Gastroesophageal sphincter (tissue), 4 donors: ENCODE measurements around the gene C5orf58. TPM values are rescaled to one million over a fixed set of nuclear protein-coding genes. Genes with fewer than 3 reads are reported as not detected.
A peak's percentile ranks its signal among the peaks of the same experiment; 100 is the strongest.

ENCODE experiments used
- ATAC-seq: fragments of 150-250 bp; one replicate; pipeline ENCODE4 v1.9.1; 2016; ENCODE audit warnings: mild to moderate bottlenecking, moderate library complexity
- H3K27ac ChIP-seq, 4 donors: fragments of 200-600 bp; sonication (generic) in 3 of 4; 1 replicate in 3 of 4; 2 replicates in 1 of 4; pipeline ENCODE4 v1.5.1; 2016 to 2019
- H3K27me3 ChIP-seq: fragments of 200-600 bp; sonication (generic); one replicate; pipeline ENCODE4 v1.5.1; 2019
- H3K36me3 ChIP-seq, 2 donors: fragments of 200-600 bp; sonication (generic); one replicate each; pipeline ENCODE4 v1.5.1; 2019; ENCODE audit warnings: control low read depth in 1 of 2
- H3K4me1 ChIP-seq, 3 donors: fragments of 200-600 bp; sonication (generic); 1 replicate in 2 of 3; 2 replicates in 1 of 3; pipeline ENCODE4 v1.5.1; 2016 to 2019; ENCODE audit warnings: control low read depth in 2 of 3
- H3K4me3 ChIP-seq, 2 donors: fragments of 200-600 bp; sonication (generic); one replicate each; pipeline ENCODE4 v1.5.1; 2019; ENCODE audit warnings: mild to moderate bottlenecking in 1 of 2, moderate library complexity in 1 of 2
- H3K9me3 ChIP-seq, 3 donors: fragments of 200-600 bp; sonication (generic); one replicate each; pipeline ENCODE4 v1.5.1; 2017 to 2019; ENCODE audit warnings: control low read depth in 2 of 3
- EP300 ChIP-seq: sonication (generic); formaldehyde crosslinking; IDR thresholded peaks from one replicate; pipeline ENCODE4 v1.6.1; 2017; ENCODE audit warnings: antibody characterized with exemption, mild to moderate bottlenecking
- POLR2A ChIP-seq, 2 donors: fragments of 450-650 bp; IDR thresholded peaks; one replicate each; pipeline ENCODE4 v1.6.1; 2017; ENCODE audit warnings: antibody characterized with exemption in 2 of 2, mild to moderate bottlenecking in 2 of 2, moderate library complexity in 1 of 2
- POLR2AphosphoS5 ChIP-seq: sonication (generic); formaldehyde crosslinking; IDR thresholded peaks from one replicate; pipeline ENCODE4 v1.6.1; 2017; ENCODE audit warnings: antibody characterized with exemption
- WGBS, 2 donors: methylation state at CpG; one replicate each; pipeline ENCODE4 v1.1.5; 2018; ENCODE audit warnings: low coverage in 1 of 2; 5-methylcytosine and 5-hydroxymethylcytosine counted together
- total RNA-seq, 4 donors: library from RNA; depleted of rRNA; stranded (reverse); fragments of >200 nt; gene quantifications; one replicate each; pipeline ENCODE4 v1.1.0, GENCODE V29; 2016
- TF ChIP-seq, protein P1 (sequence below), 4 experiments: fragments of 200-600 bp in 2 of 4; fragments of 450-650 bp in 2 of 4; sonication (generic) in 1 of 4; IDR thresholded peaks; one replicate each; pipeline ENCODE4 v1.5.1; 2017 to 2019; ENCODE audit warnings: antibody characterized with exemption in 4 of 4, mild to moderate bottlenecking in 2 of 4, moderate library complexity in 2 of 4

Gene C5orf58
- total RNA-seq, 4 donors from 2014 or later: not detected

DNA sequence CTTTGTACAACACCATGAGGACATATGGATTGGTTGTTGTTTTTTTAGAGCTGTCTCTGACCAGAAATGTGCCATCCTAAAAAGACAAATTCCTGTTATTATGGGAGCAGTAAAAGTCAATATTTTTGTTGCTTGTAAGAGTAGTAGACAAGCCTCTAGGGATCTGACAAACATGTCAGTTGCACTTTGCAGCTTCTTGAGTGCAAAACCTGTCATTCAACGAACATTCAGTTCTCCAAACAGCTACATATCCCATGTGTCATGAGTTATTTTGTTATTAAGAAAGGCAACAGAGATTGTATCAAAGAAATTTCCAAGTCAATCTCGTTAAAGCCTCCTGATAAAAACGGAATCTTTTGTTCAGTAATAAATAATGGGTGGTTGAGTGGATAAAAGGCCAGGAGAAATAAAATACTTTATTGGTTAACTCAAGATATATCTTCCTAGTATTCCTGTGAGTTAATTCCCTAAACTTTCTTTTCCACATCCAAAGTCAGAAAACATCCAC, 18.1 kb downstream of the C5orf58 start:
- 66 to 72% methylated on average over 3 of the region's 3 CpGs for WGBS, 2 donors
- Histone ChIP-seq H3K36me3 (no peaks in the 10 kb centered on the region), H3K4me3 (no peak overlapping the region), H3K9me3 (no peaks in the 10 kb centered on the region), H3K4me1 (peaks cover 13 to 46% (median 14%) of the 10 kb centered on the region in 3 donors), H3K27me3 (no peaks in the 10 kb centered on the region), H3K27ac (peak overlapping the region in 1 of 4 donors; percentile 48)
- no peak for TF ChIP-seq POLR2A (IDR thresholded peaks at IDR 0.05)
- TF ChIP-seq POLR2AphosphoS5: no peak
- TF ChIP-seq EP300: no peak
- TF ChIP-seq, protein P1, sequence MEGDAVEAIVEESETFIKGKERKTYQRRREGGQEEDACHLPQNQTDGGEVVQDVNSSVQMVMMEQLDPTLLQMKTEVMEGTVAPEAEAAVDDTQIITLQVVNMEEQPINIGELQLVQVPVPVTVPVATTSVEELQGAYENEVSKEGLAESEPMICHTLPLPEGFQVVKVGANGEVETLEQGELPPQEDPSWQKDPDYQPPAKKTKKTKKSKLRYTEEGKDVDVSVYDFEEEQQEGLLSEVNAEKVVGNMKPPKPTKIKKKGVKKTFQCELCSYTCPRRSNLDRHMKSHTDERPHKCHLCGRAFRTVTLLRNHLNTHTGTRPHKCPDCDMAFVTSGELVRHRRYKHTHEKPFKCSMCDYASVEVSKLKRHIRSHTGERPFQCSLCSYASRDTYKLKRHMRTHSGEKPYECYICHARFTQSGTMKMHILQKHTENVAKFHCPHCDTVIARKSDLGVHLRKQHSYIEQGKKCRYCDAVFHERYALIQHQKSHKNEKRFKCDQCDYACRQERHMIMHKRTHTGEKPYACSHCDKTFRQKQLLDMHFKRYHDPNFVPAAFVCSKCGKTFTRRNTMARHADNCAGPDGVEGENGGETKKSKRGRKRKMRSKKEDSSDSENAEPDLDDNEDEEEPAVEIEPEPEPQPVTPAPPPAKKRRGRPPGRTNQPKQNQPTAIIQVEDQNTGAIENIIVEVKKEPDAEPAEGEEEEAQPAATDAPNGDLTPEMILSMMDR (IDR thresholded peaks at IDR 0.05): no peak
- ATAC-seq: no peak

DNA sequence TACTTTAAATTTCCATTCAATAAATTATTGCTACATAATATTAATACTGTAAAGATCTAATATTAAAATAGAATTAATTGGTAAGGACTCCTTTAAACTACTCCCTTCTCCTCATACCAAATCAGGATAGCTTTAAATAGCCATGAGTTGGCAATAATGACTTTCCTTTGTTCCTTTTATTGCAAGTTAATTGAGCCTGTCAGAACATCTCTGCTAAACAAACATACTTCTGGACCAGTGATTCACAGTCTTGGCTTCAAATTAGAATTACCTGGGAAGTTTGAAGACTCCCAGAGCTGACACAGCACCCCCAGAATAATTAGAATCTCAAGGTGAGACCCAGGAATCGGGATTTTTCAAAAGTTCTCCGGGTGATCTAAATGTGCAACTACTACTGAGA, 18.7 kb downstream of the C5orf58 start:
- Histone ChIP-seq H3K27ac (peak overlapping the region in 2 of 4 donors; percentile 12 to 48), H3K9me3 (no peaks in the 10 kb centered on the region), H3K27me3 (no peaks in the 10 kb centered on the region), H3K36me3 (no peaks in the 10 kb centered on the region), H3K4me1 (peaks cover 13 to 46% (median 14%) of the 10 kb centered on the region in 3 donors), H3K4me3 (no peak overlapping the region)
- ATAC-seq: no peak
- TF ChIP-seq POLR2AphosphoS5 (no peak), POLR2A (IDR thresholded peaks at IDR 0.05) (no peak), EP300 (no peak)
- TF ChIP-seq, protein P1 (IDR thresholded peaks at IDR 0.05): no peak
- 45 to 90% methylated on average over 2 of the region's 2 CpGs for WGBS, 2 donors

DNA sequence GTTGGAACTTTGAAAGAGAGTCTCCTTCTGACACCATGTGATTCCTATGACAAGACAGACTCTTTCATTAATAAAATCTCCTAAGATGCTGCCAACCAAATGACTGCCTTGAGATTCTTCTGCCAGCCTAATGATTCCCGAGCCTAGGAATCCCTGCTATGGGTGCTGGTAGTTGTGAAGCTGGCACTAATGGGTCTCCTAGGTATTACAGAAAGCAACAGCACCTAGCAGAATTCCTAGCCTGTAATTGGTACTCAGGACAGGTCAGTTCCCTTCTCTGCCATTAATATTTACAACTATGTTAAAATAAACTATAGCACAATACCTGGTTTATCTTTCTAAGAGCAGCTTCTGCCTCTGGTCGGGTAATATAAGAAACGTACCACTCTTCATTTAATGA, 19.3 kb downstream of the C5orf58 start:
- ATAC-seq: no peak
- Histone ChIP-seq H3K36me3 (no peaks in the 10 kb centered on the region), H3K4me1 (peaks cover 13 to 41% (median 14%) of the 10 kb centered on the region in 3 donors), H3K27ac (peak overlapping the region in 2 of 4 donors; percentile 12 to 48), H3K4me3 (no peak overlapping the region), H3K9me3 (no peaks in the 10 kb centered on the region), H3K27me3 (no peaks in the 10 kb centered on the region)
- TF ChIP-seq EP300: no peak
- TF ChIP-seq POLR2A (IDR thresholded peaks at IDR 0.05): no peak
- TF ChIP-seq, protein P1 (IDR thresholded peaks at IDR 0.05): no peak
- TF ChIP-seq POLR2AphosphoS5: no peak
- 66 to 75% methylated on average over 2 to 3 of the region's 3 CpGs for WGBS, 2 donors

DNA sequence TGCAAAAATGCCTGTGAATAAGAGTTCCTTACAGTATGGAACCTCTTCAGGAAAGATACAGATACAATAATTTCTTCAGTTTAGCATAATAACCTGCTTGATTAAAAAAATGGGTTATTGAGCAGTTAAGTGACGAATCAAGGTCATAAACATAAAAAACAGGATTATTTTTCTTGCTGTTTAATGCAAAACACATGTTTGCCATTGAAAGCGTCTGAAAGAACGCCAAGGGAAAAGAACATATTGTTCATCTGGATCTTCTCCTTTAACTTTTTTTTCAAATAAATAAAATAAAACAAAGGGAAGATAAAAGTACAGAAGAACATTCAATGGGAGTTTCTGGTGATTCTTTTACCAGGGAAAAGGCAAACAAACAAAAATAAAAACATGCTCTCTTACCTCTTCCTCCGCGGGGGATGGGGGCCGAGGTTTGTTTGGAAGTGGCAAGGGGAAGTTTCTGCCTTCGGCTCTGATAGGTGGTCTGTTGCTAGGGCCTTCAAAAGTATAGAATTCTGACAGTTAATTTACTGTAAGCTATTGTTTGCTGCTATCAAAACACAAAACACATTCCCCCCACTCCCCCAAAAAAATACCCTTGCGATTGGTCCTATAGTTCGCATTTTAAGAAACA, 20.1 kb downstream of the C5orf58 start:
- Histone ChIP-seq H3K9me3 (no peaks in the 10 kb centered on the region), H3K36me3 (no peaks in the 10 kb centered on the region), H3K27ac (peak overlapping the region in 3 of 4 donors; percentile 36 to 66 (median 48)), H3K27me3 (no peaks in the 10 kb centered on the region), H3K4me3 (no peak overlapping the region), H3K4me1 (peaks cover 13 to 39% (median 14%) of the 10 kb centered on the region in 3 donors)
- ATAC-seq: no peak
- 53 to 66% methylated on average over 8 to 9 of the region's 9 CpGs for WGBS, 2 donors
- TF ChIP-seq POLR2AphosphoS5 (no peak), POLR2A (IDR thresholded peaks at IDR 0.05) (no peak), EP300 (no peak)
- TF ChIP-seq, protein P1 (IDR thresholded peaks at IDR 0.05): no peak

DNA sequence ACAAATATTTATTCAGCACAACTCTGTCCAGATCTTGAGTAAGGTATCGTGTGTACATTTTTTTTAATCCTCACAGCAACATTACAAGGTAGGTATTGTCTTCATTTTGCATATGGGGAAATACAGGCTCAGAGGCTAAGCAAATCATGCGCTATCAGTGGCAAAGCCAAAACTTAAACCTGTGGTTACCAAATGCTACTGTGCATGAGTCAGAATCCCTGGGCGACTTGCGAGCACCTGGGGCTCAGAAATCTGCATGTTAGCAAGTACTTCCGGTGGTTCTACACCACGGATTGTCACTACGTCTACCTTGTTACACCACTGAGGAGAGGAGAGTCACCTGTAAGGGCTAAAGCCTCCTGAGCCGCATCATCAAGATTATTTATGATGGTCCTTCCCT, 21.3 kb downstream of the C5orf58 start:
- TF ChIP-seq, protein P1 (IDR thresholded peaks at IDR 0.05): no peak
- TF ChIP-seq POLR2AphosphoS5 (no peak), EP300 (no peak), POLR2A (IDR thresholded peaks at IDR 0.05) (no peak)
- Histone ChIP-seq H3K9me3 (no peaks in the 10 kb centered on the region), H3K27ac (peak overlapping the region in 2 of 4 donors; percentile 48 to 66), H3K4me1 (peaks cover 13 to 39% (median 14%) of the 10 kb centered on the region in 3 donors), H3K4me3 (no peak overlapping the region), H3K36me3 (no peaks in the 10 kb centered on the region), H3K27me3 (no peaks in the 10 kb centered on the region)
- 74 to 84% methylated on average over 5 to 8 of the region's 8 CpGs for WGBS, 2 donors
- no peak for ATAC-seq
